Ovary (tissue), 9 donors: Measurements from ENCODE around the gene RNF5. TPM values are rescaled to one million over a fixed set of nuclear protein-coding genes. Genes with fewer than 3 reads are reported as not detected.
A peak's percentile ranks its signal among the peaks of the same experiment; 100 is the strongest.

Experiments used
- DNase-seq, 5 donors: peaks; one replicate each; pipeline ENCODE4 v3.0.0-alpha.2; 2019 to 2020
- H3K27ac ChIP-seq, 2 donors: fragments of 200-600 bp; one replicate each; pipeline versions ENCODE4 v1.5.1 to v1.8.0; 2019 to 2022
- H3K27me3 ChIP-seq: fragments of 200-600 bp; one replicate; pipeline ENCODE4 v1.8.0; 2022
- H3K36me3 ChIP-seq: fragments of 200-600 bp; sonication (generic); one replicate; pipeline ENCODE4 v1.5.1; 2019
- H3K4me1 ChIP-seq: one replicate; pipeline ENCODE4 v1.8.1; 2013; ENCODE audit warnings: mild to moderate bottlenecking, moderate library complexity; ENCODE audit not compliant: insufficient read depth
- H3K4me3 ChIP-seq: fragments of 200-600 bp; sonication (generic); one replicate; pipeline ENCODE4 v1.5.1; 2017
- H3K9me3 ChIP-seq, 2 donors: fragments of 200-600 bp in 1 of 2; sonication (generic) in 1 of 2; one replicate each; pipeline versions ENCODE4 v1.5.1 to v1.8.1; 2013 to 2019; ENCODE audit warnings: mild to moderate bottlenecking in 1 of 2, moderate library complexity in 1 of 2
- EP300 ChIP-seq: sonication (generic); formaldehyde crosslinking; IDR thresholded peaks from one replicate; pipeline ENCODE4 v1.6.1; 2017; ENCODE audit warnings: antibody characterized with exemption
- POLR2A ChIP-seq: fragments of 450-650 bp; IDR thresholded peaks from one replicate; pipeline ENCODE4 v1.6.1; 2017; ENCODE audit warnings: antibody characterized with exemption, mild to moderate bottlenecking, moderate library complexity
- WGBS, 3 donors: extraction: QIAGEN DNeasy Blood & Tissue Kit in 1 of 3; methylation state at CpG; one replicate each; pipeline versions ENCODE4 v1.1.5 to v1.1.7; 2013 to 2017; 5-methylcytosine and 5-hydroxymethylcytosine counted together
- intact Hi-C, 4 donors: fragments of 100-400 bp; cut with DNase I; formaldehyde crosslinking; loops; one replicate each; pipeline versions ENCODE4 v1.11.0 to v1.15.1; 2022 to 2023
- polyA plus RNA-seq, 2 donors: library from polyadenylated mRNA; stranded (reverse); fragments of 200-250 nt in 1 of 2; fragments of 350-450 nt in 1 of 2; fragmentation: Illumina TruSeq in 1 of 2; extraction: RNeasy Lipid Tissue Mini Kit (QIAGEN cat#74804) in 1 of 2; gene quantifications; one replicate each; pipeline ENCODE4 v1.2.3, GENCODE V29; 2013 to 2014
- total RNA-seq, 7 donors: library from RNA; depleted of rRNA in 2 of 7; stranded (reverse); fragments of >200 nt in 2 of 7; fragmentation: NEBNext Ultra II Directional in 3 of 7; extraction: Animal tissue kit (Norgen Biotek cat#: 25700) in 3 of 7; gene quantifications; one replicate each; pipeline versions ENCODE4 v1.1.0 to v1.2.4, GENCODE V29; 2016 to 2023
- TF ChIP-seq, protein P1 (sequence below), 3 donors: fragments of 450-650 bp in 2 of 3; fragments of 200-600 bp in 1 of 3; IDR thresholded peaks; one replicate each; pipeline versions ENCODE4 v1.5.1 to v1.8.0; 2016 to 2022; ENCODE audit warnings: antibody characterized with exemption in 3 of 3, mild to moderate bottlenecking in 1 of 3
- donor health status: DM: no; HTN: no; CAD: no; lungs with moderate emphysema.
- donor health status: DM: no; HTN: no; CAD: no.
- donor health status: Bipolar disorder and iron deficiency.
- donor health status: DM: yes; HTN: yes; CAD: no.
- donor health status: DM: no; HTN: no; CAD: no.
- donor health status: DM: yes; HTN: yes; CAD: no.

The RNF5 gene
- total and polyA plus RNA-seq, 9 donors, result 49.2 to 103 (median 78.5) TPM

DNA sequence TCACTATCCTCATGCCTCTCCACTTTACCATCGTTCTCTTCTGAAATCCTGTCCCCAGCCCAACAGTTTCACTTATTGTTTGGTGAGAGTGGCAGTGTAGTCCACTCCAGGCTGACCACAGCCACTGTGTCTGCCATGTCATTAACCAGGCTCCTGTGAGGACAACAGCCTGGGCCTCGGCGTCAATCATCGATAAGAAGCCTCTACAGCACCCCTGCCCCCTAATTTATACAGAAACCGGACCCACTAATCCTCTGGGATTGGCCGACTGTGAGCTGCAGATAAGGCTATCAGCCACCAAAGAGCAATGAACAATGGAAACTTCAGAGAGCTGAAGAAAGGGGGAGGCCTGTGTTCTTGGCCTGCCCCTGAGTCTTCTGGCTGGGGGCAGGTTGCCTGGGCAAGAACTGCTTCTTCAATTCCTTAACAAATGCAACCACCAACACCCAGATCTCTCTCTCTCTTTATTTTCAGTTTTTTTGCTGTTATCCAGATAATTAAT lies 10.4 kb upstream of the RNF5 start:
- WGBS, 3 donors, result 44 to 63% (median 46%) methylated on average over 6 of the region's 6 CpGs
- Histone ChIP-seq H3K27me3 (no peaks in the 10 kb centered on the region), H3K27ac (no peak overlapping the region), H3K36me3 (no peaks in the 10 kb centered on the region), H3K4me1 (no peaks in the 10 kb centered on the region), H3K4me3 (no peak overlapping the region), H3K9me3 (no peaks in the 10 kb centered on the region)
- TF ChIP-seq EP300, result no peak
- TF ChIP-seq, protein P1, sequence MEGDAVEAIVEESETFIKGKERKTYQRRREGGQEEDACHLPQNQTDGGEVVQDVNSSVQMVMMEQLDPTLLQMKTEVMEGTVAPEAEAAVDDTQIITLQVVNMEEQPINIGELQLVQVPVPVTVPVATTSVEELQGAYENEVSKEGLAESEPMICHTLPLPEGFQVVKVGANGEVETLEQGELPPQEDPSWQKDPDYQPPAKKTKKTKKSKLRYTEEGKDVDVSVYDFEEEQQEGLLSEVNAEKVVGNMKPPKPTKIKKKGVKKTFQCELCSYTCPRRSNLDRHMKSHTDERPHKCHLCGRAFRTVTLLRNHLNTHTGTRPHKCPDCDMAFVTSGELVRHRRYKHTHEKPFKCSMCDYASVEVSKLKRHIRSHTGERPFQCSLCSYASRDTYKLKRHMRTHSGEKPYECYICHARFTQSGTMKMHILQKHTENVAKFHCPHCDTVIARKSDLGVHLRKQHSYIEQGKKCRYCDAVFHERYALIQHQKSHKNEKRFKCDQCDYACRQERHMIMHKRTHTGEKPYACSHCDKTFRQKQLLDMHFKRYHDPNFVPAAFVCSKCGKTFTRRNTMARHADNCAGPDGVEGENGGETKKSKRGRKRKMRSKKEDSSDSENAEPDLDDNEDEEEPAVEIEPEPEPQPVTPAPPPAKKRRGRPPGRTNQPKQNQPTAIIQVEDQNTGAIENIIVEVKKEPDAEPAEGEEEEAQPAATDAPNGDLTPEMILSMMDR (IDR thresholded peaks at IDR 0.05), result no peak
- TF ChIP-seq POLR2A, result no peak
- intact Hi-C loops, result no loop called here
- peak in 1 of 5 donors; percentile 20 for DNase-seq

- Histone ChIP-seq H3K27me3 (no peaks in the 10 kb centered on the region), H3K9me3 (no peaks in the 10 kb centered on the region), H3K4me3 (no peak overlapping the region), H3K27ac (no peak overlapping the region), H3K36me3 (no peaks in the 10 kb centered on the region), H3K4me1 (no peaks in the 10 kb centered on the region)
- WGBS, 3 donors, result 59 to 67% (median 59%) methylated on average over 2 of the region's 2 CpGs
- TF ChIP-seq POLR2A, result no peak
- TF ChIP-seq, protein P1 (IDR thresholded peaks at IDR 0.05), result no peak
- TF ChIP-seq EP300, result no peak
- DNase-seq, result peak in 1 of 5 donors; percentile 34
- intact Hi-C loops, result no loop called here
These were observed 9.9 kb upstream of the RNF5 start for GRCh38 chr6:32168350-32168749.

DNA sequence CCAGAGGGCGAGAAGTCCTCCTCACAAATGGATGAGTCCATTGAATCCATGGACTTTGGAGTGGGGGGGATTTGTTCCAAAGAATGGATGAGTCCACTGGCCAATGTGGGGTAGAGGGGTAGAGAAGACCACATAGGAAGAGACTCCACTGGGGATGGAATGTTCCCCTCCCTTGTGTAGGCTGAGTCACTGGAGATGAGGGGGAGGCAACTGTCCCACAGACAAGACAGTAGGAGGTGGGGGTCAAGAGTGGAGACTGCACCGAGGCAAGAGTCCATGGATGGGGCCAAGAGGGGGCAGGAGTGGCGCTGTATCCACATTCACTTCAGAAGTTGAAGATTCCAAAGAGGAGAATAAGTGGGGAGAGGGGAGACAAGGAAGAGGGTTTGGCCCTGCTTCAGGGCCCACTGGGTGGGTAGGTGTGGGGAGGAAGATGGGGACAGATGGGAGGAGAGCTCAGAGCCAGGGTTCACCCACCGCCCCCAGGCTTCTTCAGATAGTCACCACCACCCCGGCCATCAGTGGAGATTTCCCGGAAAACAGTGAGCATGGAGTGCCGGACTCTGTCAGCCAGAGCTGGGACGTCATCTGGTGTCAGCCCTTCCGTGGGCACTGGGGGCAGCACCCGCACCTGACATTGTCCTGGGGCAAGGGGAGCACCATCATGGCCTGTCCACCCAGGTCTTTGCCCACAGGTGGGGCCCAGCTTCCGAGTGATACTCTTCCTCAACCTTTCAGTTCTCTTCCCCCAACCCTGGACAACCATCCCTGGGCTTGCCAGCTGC lies 9.2 kb upstream of the RNF5 start:
- Histone ChIP-seq H3K9me3 (no peaks in the 10 kb centered on the region), H3K27me3 (no peaks in the 10 kb centered on the region), H3K4me3 (no peak overlapping the region), H3K36me3 (no peaks in the 10 kb centered on the region), H3K4me1 (no peaks in the 10 kb centered on the region), H3K27ac (no peak overlapping the region)
- intact Hi-C loops, result no loop called here
- TF ChIP-seq, protein P1 (IDR thresholded peaks at IDR 0.05), result no peak
- no peak for TF ChIP-seq EP300
- no peak for TF ChIP-seq POLR2A
- peak in 3 of 5 donors; percentile 41 to 50 (median 45) for DNase-seq
- WGBS, 3 donors, result 51 to 58% (median 52%) methylated on average over 11 of the region's 11 CpGs

GRCh38 chr6:32170294-32170693 lies 7.9 kb upstream of the RNF5 start:
- Histone ChIP-seq H3K27me3 (no peaks in the 10 kb centered on the region), H3K4me1 (peaks cover 1% of the 10 kb centered on the region), H3K4me3 (no peak overlapping the region), H3K27ac (no peak overlapping the region), H3K9me3 (no peaks in the 10 kb centered on the region), H3K36me3 (no peaks in the 10 kb centered on the region)
- WGBS, 3 donors, result 82 to 89% (median 84%) methylated on average over 11 of the region's 11 CpGs
- DNase-seq, result peak in 1 of 5 donors; percentile 33
- intact Hi-C loops, result loop anchor here in 1 of 4 donors (5.0 kb wide), 1 partner anchor 53 kb away; no protein-coding TSS in a partner anchor
- TF ChIP-seq EP300 (no peak), POLR2A (no peak)
- TF ChIP-seq, protein P1 (IDR thresholded peaks at IDR 0.05), result no peak
